ENCODE measurements around the gene HCRTR1. TPM values are rescaled to one million over a fixed set of nuclear protein-coding genes. Genes with fewer than 3 reads are reported as not detected.

Gene HCRTR1
- total RNA-seq, 6 experiments from 2014 or later, result not detected

GRCh38 chr1:31640964-31641363 lies 23.5 kb downstream of the HCRTR1 start:
- DNase-seq, result no peak
- TF ChIP-seq CTCF (IDR thresholded peaks at IDR 0.05), result no peak
- H3K36me3 Mint-ChIP-seq (ENCODE audit: low read depth), result no peaks in the 10 kb centered on the region
- no peaks in the 10 kb centered on the region for H3K27me3 Mint-ChIP-seq (ENCODE audit: insufficient read depth)
- no peak overlapping the region for H3K27ac Mint-ChIP-seq
- H3K4me1 Mint-ChIP-seq (ENCODE audit: low read depth), result peaks cover 43% of the 10 kb centered on the region
- no peaks in the 10 kb centered on the region for H3K9me3 Mint-ChIP-seq
- H3K4me3 Mint-ChIP-seq, result no peak overlapping the region

GRCh38 chr1:31642366-31642765 lies 24.9 kb downstream of the HCRTR1 start:
- H3K27ac Mint-ChIP-seq, result no peak overlapping the region
- no peaks in the 10 kb centered on the region for H3K36me3 Mint-ChIP-seq (ENCODE audit: low read depth)
- no peak for TF ChIP-seq CTCF (IDR thresholded peaks at IDR 0.05)
- no peaks in the 10 kb centered on the region for H3K9me3 Mint-ChIP-seq
- no peak overlapping the region for H3K4me3 Mint-ChIP-seq
- H3K27me3 Mint-ChIP-seq (ENCODE audit: insufficient read depth), result no peaks in the 10 kb centered on the region
- peaks cover 43% of the 10 kb centered on the region for H3K4me1 Mint-ChIP-seq (ENCODE audit: low read depth)
- no peak for DNase-seq

- no peak overlapping the region for H3K27ac Mint-ChIP-seq
- no peaks in the 10 kb centered on the region for H3K27me3 Mint-ChIP-seq (ENCODE audit: insufficient read depth)
- H3K9me3 Mint-ChIP-seq, result no peaks in the 10 kb centered on the region
- H3K36me3 Mint-ChIP-seq (ENCODE audit: low read depth), result no peaks in the 10 kb centered on the region
- H3K4me1 Mint-ChIP-seq (ENCODE audit: low read depth), result peaks cover 40% of the 10 kb centered on the region
- no peak for TF ChIP-seq CTCF (IDR thresholded peaks at IDR 0.05)
- no peak for DNase-seq
- H3K4me3 Mint-ChIP-seq, result no peak overlapping the region
These were observed 25.4 kb downstream of the HCRTR1 start for GRCh38 chr1:31642897-31643296.

DNA sequence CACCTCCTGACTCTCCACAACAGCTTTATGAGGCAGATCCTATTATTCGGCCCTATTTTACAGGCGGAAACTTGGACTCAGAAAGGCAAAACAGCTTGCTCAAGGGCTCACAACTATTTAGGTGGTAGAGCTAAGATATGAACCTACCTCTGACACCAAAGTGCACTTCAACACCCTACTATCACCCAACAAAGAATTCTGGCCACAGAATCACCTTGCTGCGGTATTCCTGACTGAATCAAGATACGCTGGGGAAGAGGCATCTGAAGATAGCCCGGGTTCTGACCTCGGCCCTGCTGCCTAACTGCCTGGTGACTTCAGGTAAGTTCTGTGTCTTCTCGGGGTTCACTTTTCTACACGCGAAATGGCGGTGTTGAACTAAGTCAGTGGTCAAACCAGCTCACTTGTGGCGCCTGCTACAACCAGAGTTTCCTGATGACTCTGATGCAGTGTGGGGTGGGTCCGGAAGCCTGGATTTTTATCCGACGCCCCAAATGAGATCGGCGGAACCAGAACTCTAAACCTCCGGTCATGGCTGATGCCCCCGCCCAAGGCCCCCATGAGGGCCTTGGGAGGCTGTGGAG lies 26.6 kb downstream of the HCRTR1 start:
- H3K27ac Mint-ChIP-seq, result peak overlapping the region; percentile 100
- H3K36me3 Mint-ChIP-seq (ENCODE audit: low read depth), result no peaks in the 10 kb centered on the region
- no peaks in the 10 kb centered on the region for H3K9me3 Mint-ChIP-seq
- peak overlapping the region; percentile 97 for H3K4me3 Mint-ChIP-seq
- no peak for TF ChIP-seq CTCF (IDR thresholded peaks at IDR 0.05)
- H3K4me1 Mint-ChIP-seq (ENCODE audit: low read depth), result peaks cover 36% of the 10 kb centered on the region
- no peaks in the 10 kb centered on the region for H3K27me3 Mint-ChIP-seq (ENCODE audit: insufficient read depth)
- peak; percentile 25 for DNase-seq

DNA sequence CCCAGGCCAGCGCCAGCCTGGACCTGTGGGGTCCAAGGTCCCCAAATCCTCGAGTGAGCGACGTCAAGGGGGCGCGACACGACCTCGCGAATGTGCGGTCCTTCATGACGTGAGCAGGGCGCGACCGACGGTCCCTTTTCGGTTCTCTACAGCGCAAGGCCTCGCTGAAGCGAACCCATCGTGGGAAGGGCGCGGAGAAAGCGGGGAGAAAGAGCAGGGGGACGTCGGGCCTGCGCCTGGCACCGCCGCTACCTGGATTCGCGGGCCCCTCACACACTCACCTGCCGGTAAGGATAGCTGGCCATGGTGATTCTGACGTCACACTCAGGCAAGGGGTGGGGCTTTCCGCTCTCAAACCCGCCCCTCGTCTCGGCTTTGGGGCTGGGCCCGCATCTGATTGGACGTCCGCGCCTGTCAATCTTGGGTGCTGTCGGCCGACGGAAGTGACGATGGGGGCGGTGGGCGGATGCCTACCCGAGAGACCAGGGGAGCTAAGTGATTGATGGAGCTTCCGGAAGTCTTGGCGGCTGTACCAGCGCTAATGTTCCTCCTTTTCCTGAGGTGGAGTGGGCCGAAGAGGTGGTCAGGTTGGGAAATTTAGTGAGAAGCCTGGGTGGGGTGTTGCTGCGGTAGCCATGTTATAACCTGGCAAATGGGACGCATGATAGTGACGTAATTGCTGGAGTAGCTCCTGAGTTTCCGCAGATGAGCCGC lies 27.2 kb downstream of the HCRTR1 start, which contains the start of gene PEF1:
Gene PEF1 (minus strand): TSS at position 317 of the 714 bp plus-strand sequence. CDS start 12 bp downstream, at position 305.
- H3K36me3 Mint-ChIP-seq (ENCODE audit: low read depth), result no peaks in the 10 kb centered on the region
- H3K4me1 Mint-ChIP-seq (ENCODE audit: low read depth), result peaks cover 37% of the 10 kb centered on the region
- no peaks in the 10 kb centered on the region for H3K9me3 Mint-ChIP-seq
- TF ChIP-seq CTCF (IDR thresholded peaks at IDR 0.05), result no peak
- peak; percentile 98 for DNase-seq
- H3K27ac Mint-ChIP-seq, result peak within 1 kb of the TSS; percentile 100
- no peaks in the 10 kb centered on the region for H3K27me3 Mint-ChIP-seq (ENCODE audit: insufficient read depth)
- H3K4me3 Mint-ChIP-seq, result peak within 1 kb of the TSS; percentile 97
